K562 (cell line): Measurements from ENCODE around the gene SLC6A7. TPM values are rescaled to one million over a fixed set of nuclear protein-coding genes. Genes with fewer than 3 reads are reported as not detected.

ENCODE experiments used
- CTBP1 ChIP-seq: fragments of 450-650 bp; IDR thresholded peaks from 2 replicates; pipeline ENCODE4 v1.6.1; 2016; ENCODE audit warnings: borderline replicate concordance
- FOSL1 ChIP-seq: fragments of 200-800 bp; sonication (Bioruptor generic); conservative IDR thresholded peaks from 2 replicates; pipeline ENCODE4 v1.6.1; 2016; ENCODE audit warnings: missing genetic modification characterization, missing compliant biosample characterization
- FOXP4 ChIP-seq: sonication (generic); formaldehyde crosslinking; IDR thresholded peaks from 2 replicates; pipeline ENCODE4 v1.8.0; 2022; ENCODE audit warnings: mild to moderate bottlenecking, missing genetic modification reagents, borderline replicate concordance
- GABPB2 ChIP-seq: fragments of 250-450 bp; sonication (Bioruptor Pico); conservative IDR thresholded peaks from 2 replicates; pipeline ENCODE4 v1.5.1; 2021; ENCODE audit warnings: mild to moderate bottlenecking
- GTF2F1 ChIP-seq: IDR thresholded peaks from 2 replicates; pipeline ENCODE4 v1.6.1; 2011; ENCODE audit warnings: low read depth, low read length, improper control_type of control experiment
- MAFG ChIP-seq: fragments of 450-650 bp; conservative IDR thresholded peaks from 2 replicates; pipeline ENCODE4 v1.6.1; 2016; ENCODE audit warnings: missing genetic modification characterization, missing compliant biosample characterization
- MCM5 ChIP-seq: fragments of 450-650 bp; IDR thresholded peaks from 2 replicates; pipeline ENCODE4 v1.6.1; 2016; ENCODE audit warnings: low read depth
- MYBL2 ChIP-seq, 2 experiments: fragments of 450-650 bp in 1 of 2; sonication (generic) in 1 of 2; formaldehyde crosslinking in 1 of 2; IDR thresholded peaks; 2 replicates each; pipeline versions ENCODE4 v1.6.1 to v1.8.1; 2017 to 2022; ENCODE audit warnings: borderline replicate concordance in 1 of 2, inconsistent platforms in 1 of 2, low read depth in 1 of 2, mild to moderate bottlenecking in 1 of 2, missing genetic modification reagents in 1 of 2, moderate library complexity in 1 of 2
- NR2F6 ChIP-seq: fragments of 450-650 bp; formaldehyde crosslinking; IDR thresholded peaks from 2 replicates; pipeline ENCODE4 v1.4.0; 2020; ENCODE audit warnings: mild to moderate bottlenecking
- PCBP1 ChIP-seq: fragments of 200-400 bp; formaldehyde crosslinking; IDR thresholded peaks from 2 replicates; pipeline ENCODE4 v1.6.1; 2018; ENCODE audit warnings: mild to moderate bottlenecking, low read depth, low read length; ENCODE audit not compliant: poor library complexity, severe bottlenecking
- POU5F1 ChIP-seq: fragments of 150-350 bp; IDR thresholded peaks from 2 replicates; pipeline ENCODE4 v1.6.1; 2014; ENCODE audit warnings: borderline replicate concordance, low read length, low read depth, mild to moderate bottlenecking; ENCODE audit not compliant: partially characterized antibody
- RAD21 ChIP-seq, 2 experiments: fragments of 250-450 bp in 1 of 2; fragments of 450-650 bp in 1 of 2; sonication (Bioruptor Pico) in 1 of 2; formaldehyde crosslinking in 1 of 2; IDR thresholded peaks in 1 of 2; conservative IDR thresholded peaks in 1 of 2; 2 replicates each; pipeline versions ENCODE4 v1.4.0 to v1.8.0; 2020 to 2022; ENCODE audit warnings: mild to moderate bottlenecking in 2 of 2, moderate library complexity in 1 of 2
- STAG1 ChIP-seq: sonication (generic); formaldehyde crosslinking; IDR thresholded peaks from 2 replicates; pipeline ENCODE4 v1.5.0; 2020; ENCODE audit warnings: missing genetic modification reagents, borderline replicate concordance
- ZBTB26 ChIP-seq: fragments of 450-650 bp; formaldehyde crosslinking; IDR thresholded peaks from 2 replicates; pipeline ENCODE4 v1.4.0; 2022; ENCODE audit warnings: missing genetic modification characterization
- ZNF239 ChIP-seq: fragments of 250-450 bp; sonication (Bioruptor Pico); IDR thresholded peaks from 2 replicates; pipeline ENCODE4 v1.4.0; 2020; ENCODE audit warnings: mild to moderate bottlenecking
- ZNF551 ChIP-seq: fragments of 250-450 bp; sonication (Bioruptor Pico); IDR thresholded peaks from 2 replicates; pipeline ENCODE4 v1.5.0; 2021; ENCODE audit warnings: mild to moderate bottlenecking, moderate library complexity
- ZNF609 ChIP-seq: sonication (generic); formaldehyde crosslinking; IDR thresholded peaks from 2 replicates; pipeline ENCODE4 v1.8.1; 2023; ENCODE audit warnings: missing genetic modification reagents, mild to moderate bottlenecking, borderline replicate concordance
- polyA plus RNA-seq, 8 experiments: library from polyadenylated mRNA; depleted of rRNA in 4 of 8; stranded (reverse) in 5 of 8; unstranded in 3 of 8; fragments of >200 nt; fragmentation: Nextera tagmentation in 2 of 8; fragmentation: Illumina TruSeq in 1 of 8; extraction: Ambion mirVana in 2 of 8; extraction: Trizol in 1 of 8; gene quantifications; 2 replicates each; pipeline versions ENCODE4 v1.2.1 to v1.2.3, GENCODE V29; 2011 to 2014; ENCODE audit warnings: inconsistent platforms in 1 of 8, missing spikeins in 1 of 8
- total RNA-seq, 7 experiments: library from RNA; depleted of rRNA in 6 of 7; stranded (reverse); fragments of >200 nt in 6 of 7; fragmentation: Illumina TruSeq in 2 of 7; extraction: Trizol in 2 of 7; gene quantifications; 2 replicates each; pipeline versions ENCODE4 v1.2.1 to v1.2.3, GENCODE V29; 2011 to 2021; ENCODE audit warnings: low replicate concordance in 1 of 7

The SLC6A7 gene
- total and polyA plus RNA-seq, 9 of the 15 experiments (the other 6 are each of a cell fraction or from before 2014, with no cell fraction given): not detected

GRCh38 chr5:150161242-150162141 lies 28.4 kb upstream of the SLC6A7 start (continued):
- no peak for TF ChIP-seq ZNF609
- no peak for TF ChIP-seq ZBTB26 (CRISPR knock-in tag)
- no peak for TF ChIP-seq MCM5
- TF ChIP-seq NR2F6: no peak
- no peak for TF ChIP-seq ZNF239 (CRISPR knock-in tag)
- no peak for TF ChIP-seq FOXP4 (CRISPR knock-in tag)
- TF ChIP-seq POU5F1: no peak
- TF ChIP-seq STAG1 (CRISPR knock-in tag): peak; percentile 48; the same call in 1 of the 2 replicates
- TF ChIP-seq RAD21 (CRISPR knock-in tag; conservative IDR thresholded peaks at IDR 0.05 in 1 of 2, IDR thresholded peaks at IDR 0.05 in 1 of 2): peak; percentile 51 to 81
- no peak for TF ChIP-seq PCBP1
- peak; percentile 59; the same call in 1 of the 2 replicates for TF ChIP-seq CTBP1
- TF ChIP-seq GABPB2 (CRISPR knock-in tag): no peak
- no peak for TF ChIP-seq MYBL2 (IDR thresholded peaks at IDR 0.05; ENCODE audit: low read depth)
- no peak for TF ChIP-seq MYBL2 (CRISPR knock-in tag; IDR thresholded peaks at IDR 0.05; ENCODE audit: borderline replicate concordance)
- TF ChIP-seq GTF2F1: no peak
- TF ChIP-seq ZNF551 (CRISPR knock-in tag): no peak
- TF ChIP-seq FOSL1 (tag): 0 out of 2 replicates have a peak, but pooled peaks have one; percentile 18
- TF ChIP-seq MAFG (tag): no peak
